Hematopoietic multipotent progenitor cell (in vitro differentiated cells): Measurements from ENCODE around the gene TPSB2. TPM values are rescaled to one million over a fixed set of nuclear protein-coding genes. Genes with fewer than 3 reads are reported as not detected.
"Not testable (repeated sequence)": the region's sequence is repeated elsewhere in the genome, so short reads cannot be mapped to it uniquely, and the experiment has no call there.

Source experiments
- DNase-seq, 3 donors: peaks; one replicate each; pipeline ENCODE4 v3.0.0-alpha.2; 2011 to 2015; ENCODE audit warnings: low read depth in 2 of 3, low spot score in 2 of 3
- total RNA-seq: library from RNA; depleted of rRNA; stranded (reverse); fragments of >200 nt; gene quantifications from one replicate; pipeline ENCODE4 v1.2.3, GENCODE V29; 2012

TPSB2 gene
- 8.9 TPM for total RNA-seq

DNA sequence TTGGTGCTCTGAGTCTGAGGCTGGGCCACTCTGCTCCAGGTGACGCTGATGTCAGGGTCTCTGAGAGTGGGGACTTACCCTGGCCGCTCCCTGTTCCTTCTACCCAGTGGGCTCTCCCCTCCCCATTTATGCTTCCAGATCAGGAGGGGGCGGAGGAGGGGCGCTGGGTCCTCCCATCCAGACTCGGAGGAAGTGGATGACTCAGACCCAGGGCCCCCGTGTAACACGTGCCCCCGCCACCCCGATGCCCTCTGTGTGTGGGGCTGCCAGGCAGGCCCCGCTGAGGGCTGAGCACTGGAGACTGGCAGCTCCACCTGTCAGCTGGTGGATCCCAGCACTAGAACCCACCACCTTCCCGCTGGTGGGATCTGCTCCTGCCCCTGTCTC is at the start of gene TPSB2:
TSS of gene TPSB2 (minus strand) at position 101 of the 387 bp plus-strand sequence. CDS start 233 bp downstream, outside the sequence.
- DNase-seq, result not testable (repeated sequence)

DNA sequence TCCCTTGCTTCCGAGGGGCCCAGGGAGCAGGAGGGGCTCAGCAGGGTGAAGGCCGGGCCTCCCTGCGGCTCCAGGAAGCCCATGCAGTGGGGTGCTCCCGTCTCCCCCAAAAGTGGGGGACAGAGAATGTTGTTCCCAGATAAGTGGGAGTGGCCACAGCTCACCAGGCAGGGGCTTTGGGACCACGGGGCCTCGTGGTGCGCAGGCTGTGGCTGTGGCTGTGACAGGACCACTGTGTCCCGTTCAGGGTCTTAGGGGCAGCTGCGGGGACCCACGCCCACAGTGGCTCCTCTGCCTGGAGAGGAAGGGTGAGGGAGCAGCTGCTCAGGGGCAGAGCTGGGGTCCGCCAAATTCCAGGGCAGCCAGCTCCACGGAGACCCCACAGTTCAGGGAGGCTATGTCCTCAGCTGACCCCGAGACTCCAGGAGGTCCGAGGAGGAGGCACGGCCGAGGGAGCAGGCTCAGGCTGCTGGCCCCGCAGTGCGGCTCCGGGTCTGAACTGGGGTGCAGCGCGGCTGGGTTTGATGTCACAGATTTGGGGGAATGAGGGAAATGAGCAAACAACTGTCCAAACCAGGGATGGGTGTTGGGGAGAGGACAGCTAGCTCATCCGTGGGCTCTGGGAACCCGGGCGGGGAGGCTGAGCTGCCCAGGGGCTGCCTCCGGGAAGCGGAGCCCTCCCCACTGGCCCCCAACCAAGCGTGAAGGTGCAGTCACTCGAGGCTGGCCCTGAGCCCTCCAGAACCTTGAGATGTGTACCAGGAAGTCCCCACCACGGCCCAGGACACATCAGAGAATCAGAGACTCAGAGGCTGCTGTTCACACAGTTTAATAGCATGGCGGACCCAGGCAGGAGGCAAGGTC is 49.3 kb upstream of the TPSB2 start:
- no peak for DNase-seq

DNA sequence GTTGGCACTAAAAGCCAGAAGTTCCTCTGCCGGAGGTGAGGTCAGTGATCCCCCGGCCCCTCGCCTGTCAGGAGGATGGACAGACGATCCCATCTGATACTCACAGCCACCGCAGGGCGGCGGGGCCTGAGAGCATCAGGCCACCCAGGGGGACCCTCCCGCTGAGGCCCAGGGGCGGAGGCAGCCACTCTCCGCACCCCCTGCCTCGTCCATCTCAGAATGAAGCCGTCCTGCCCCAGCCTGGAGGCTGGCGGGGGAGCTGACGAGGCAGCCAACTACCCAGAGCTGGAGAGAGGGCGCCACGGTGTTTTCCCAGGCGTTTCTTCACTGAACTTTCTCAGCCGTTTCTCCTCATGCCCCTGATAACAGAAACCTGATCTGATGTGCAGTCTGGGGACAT is 48.5 kb upstream of the TPSB2 start:
- no peak for DNase-seq

DNA sequence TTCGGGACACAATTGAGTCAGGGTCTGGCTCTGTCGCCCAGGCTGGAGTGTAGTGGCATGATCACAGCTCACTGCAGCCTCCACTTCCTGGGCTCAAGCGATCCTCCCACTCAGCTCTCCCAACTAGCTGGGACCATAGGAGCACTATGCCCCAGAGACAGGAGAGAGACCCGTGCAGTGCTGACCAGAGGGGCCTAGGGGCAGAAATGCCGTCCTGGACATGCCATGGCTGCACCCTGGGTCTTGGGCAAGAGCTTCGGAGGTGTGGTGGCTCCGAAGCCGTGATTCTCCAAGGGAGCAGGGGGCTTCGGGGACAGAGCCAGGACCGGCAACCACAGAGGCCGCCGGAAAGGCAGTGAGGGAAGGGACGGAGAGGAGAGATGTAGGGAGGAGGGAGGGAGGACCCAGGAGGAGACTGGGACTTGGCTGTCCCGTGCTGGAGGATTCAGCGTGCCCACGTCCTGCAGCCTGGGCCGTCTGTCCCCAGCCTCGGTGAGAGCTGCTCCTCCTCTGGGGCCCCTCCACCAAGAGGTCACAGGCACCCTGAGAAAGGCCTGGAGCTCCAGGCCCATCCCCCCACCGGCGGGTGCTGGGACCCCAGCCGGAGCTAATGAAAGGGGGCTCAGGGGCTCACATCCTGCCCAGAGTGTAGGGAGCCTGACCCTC is 47.8 kb upstream of the TPSB2 start:
- DNase-seq, result no peak

DNA sequence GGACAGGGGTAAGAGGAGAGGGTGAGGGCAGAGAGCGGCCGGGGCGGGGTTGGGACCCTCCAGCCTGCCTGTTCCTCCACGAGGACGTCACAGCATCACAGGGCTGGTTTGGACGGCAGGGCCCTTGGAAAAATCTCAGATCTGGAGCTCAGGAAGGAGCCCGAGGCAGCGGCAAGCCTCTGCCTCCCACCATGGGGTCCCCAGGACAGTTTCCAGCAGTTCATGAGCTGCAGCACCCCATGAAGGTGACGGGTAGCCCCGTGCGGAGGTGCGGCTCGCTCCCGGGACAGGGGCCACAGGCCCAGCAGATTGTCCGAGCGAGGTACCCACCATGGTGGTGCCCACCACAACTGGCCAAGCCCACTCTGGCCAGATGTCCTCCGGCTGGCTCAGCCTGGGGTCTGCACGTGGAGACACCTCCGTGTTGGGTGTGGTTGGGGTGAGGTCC is 47.2 kb upstream of the TPSB2 start:
- DNase-seq, result no peak

DNA sequence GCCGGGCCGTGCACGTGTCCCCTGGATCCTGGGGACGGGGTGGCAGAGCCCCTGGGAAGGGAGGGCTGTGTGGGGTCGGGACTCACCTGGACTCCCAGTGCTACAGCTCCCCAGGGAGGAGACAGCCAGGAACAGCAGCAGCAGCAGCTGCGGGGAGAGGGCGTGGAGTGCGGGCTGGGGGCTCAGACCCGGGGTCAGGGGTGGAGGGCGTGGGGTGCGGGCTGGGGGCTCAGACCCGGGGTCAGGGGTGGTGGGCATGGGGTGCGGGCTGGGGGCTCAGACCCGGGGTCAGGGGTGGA is 46.5 kb upstream of the TPSB2 start:
- DNase-seq, result no peak

DNA sequence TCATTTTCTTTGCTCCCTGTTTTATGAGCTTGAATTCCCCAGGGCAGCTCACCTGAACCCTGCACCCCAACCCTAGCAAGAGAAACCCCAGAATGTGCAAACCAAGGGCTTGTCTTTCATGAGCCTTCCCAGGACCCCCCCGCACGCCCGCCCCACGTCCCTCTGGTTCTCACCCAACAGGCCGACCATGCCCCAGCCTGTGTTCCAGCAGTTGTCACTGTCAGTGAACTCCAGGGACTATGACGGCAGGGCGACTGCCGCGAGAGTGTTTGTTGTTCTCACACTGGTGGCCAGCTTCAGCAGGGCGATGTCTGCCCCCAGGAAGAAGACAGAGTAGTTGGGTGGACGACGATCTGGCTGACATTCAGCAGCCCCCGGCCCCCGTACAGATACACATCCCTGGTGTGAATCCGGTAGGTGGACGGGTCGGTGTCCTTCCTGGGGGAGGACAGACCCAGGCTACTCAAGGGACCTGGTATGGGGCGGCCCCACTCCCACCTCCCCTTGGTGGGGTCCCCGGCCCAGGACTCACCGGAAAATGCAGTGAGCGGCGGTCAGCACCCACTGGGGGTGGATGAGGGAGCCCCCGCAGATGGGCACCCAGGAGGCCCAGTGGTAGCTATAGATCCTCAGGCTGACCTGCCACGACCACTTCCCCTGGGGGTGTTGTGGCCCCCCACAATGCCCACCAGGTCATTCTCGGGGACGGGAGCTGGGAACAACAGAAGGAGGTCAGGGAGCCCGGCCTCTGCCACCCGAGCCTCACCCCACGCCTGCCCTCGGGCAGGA is 46.0 kb upstream of the TPSB2 start:
- DNase-seq, result no peak

DNA sequence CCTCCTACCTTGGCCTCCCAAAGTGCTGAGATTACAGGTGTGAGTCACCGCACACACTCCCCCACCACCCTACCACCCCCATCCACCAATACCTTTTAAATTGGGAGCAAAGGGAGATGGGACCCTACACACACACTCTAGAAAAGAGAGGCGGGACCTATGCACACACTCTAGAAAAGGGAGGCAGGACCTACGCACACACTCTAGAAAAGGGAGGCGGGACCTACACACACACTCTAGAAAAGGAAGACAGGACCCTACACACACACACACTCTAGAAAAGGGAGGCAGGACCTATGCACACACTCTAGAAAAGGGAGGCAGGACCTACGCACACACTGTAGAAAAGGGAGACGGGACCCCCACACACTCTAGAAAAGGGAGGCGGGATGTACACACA is 44.8 kb upstream of the TPSB2 start:
- DNase-seq, result no peak

DNA sequence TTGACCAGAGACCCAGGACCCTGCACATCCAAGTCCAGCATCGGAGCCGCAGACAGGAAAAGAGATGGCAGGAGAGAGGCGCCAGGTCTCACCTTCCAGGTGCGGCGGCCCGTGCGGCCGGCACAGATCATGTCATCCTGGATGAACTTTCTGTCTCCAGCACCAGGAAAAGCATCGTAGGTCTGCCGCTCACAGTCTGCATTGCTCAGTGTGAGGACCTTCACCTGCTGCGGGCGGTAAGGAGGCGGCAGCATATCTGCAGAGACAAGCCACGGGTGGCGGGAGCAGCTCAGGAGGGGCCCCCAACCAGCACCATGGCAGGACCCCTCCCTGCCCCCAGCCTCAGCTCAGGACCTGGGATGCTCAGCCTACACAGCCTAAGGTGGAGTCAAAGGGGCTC is 43.8 kb upstream of the TPSB2 start:
- no peak for DNase-seq

DNA sequence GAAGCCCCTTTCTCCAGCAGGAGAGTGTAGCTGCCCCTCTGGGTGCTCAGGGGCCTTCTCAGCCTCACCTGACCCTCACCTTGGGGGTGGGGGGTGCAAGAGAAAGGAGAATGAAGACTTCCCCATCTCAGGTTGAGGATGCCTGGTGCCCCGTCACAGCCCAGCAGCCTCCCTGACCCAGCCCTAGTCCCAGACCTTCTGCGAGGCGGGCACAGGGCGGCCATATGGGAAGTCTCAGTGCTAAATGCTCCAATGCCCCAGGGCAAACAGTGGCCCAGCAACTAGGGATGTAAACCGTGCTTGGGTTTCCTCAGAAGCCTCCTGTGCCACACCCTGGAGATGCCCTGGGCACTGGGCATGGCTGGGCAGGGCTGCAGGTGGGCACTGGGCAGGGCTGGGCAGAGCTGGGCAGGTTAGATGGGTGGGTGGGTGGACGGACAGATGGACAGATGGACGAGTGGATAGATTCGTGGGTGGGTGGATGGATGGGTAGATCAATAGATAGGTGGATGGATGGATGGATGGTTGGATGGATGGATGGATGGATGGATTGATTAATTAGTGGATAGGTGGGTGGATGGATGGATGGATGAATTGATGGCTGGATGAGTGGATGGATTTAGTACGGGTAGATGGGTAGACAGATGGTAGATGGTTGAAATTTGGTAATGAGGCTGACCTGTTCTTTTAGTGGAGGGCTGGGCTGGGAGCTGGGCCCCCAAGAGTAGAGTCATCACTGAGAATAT is 42.6 kb upstream of the TPSB2 start:
- no peak for DNase-seq

DNA sequence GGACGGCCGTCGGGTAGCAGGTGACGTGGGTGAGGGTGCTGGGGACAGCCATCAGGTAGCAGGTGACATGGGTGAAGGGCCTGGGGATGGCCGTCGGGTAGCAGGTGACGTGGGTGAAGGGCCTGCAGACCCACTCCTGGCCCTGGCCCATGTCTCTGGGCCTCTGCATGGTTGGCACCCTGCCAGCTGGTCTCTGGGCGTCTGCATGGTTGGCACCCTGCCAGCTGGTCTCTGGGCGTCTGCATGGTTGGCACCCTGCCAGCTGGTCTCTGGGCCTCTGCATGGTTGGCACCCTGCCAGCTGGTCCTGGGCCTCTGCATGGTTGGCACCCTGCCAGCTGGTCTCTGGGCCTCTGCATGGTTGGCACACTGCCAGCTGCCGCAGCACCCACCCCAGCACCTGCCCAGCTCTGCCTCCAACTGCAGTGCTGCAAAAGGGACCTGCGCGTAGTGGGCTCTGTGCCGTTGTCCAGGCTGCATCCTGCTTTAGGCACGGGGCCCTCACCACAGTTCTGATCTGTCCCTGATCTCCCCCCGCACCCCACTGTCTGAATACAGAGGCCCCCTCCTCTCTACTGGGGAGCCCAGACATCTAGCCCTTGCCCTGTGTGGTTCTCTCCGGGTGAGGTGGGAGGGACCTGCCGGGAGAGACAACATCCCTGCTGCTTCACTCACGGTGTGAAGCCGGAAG is 41.9 kb upstream of the TPSB2 start:
- peak in 1 of 3 donors; percentile 22 for DNase-seq

DNA sequence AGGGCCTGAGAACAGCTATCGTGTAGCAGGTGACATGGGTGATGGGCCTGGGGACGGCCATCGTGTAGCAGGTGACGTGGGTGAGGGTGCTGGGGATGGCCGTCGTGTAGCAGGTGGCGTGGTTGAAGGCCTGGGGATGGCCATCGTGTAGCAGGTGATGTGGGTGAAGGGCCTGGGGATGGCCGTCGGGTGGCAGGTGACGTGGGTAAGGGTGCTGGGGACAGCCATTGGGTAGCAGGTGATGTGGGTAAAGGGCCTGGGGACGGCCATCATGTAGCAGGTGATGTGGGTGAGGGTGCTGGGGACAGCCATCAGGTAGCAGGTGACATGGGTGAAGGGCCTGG is 41.4 kb upstream of the TPSB2 start:
- DNase-seq, result no peak

DNA sequence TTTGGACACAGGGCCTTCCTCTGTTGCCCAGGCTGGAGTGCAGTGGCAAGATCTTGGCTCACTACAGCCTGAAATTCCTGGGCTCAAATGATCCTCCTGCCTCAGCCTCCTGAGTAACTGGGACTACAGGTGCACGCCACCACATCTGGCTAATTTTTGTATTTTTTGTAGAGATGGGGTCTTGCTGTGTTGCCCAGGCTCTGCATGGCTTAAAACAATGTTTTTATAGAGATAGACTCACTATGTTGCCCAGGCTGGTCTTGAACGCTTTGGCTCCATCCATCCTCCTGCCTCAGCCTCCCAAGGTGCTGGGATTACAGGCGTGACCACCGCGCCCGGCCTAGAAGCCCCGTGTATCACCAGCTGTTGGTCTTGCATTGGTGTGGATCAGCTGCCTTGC is 39.4 kb upstream of the TPSB2 start:
- DNase-seq, result not testable (repeated sequence)

DNA sequence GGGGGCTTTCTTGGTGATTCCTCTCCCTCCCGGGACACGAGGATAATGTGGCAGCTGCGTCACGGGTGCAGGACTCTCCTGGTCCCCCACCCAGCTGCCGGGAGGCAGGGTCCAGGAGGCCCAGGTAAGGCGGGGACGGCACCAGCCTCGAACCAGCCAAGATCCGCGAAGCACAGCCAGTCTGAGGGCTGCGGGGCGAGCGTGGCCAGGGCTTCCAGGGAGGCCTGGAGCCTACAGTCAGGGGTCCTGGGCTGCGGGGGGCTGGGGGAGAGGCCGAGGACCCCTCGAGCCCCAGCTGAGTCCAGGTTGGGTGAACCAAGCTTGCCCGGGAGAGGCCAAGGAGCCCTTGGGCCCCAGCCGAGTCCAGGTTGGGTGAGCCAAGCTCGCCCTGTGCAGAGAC is 35.8 kb upstream of the TPSB2 start:
- no peak for DNase-seq

DNA sequence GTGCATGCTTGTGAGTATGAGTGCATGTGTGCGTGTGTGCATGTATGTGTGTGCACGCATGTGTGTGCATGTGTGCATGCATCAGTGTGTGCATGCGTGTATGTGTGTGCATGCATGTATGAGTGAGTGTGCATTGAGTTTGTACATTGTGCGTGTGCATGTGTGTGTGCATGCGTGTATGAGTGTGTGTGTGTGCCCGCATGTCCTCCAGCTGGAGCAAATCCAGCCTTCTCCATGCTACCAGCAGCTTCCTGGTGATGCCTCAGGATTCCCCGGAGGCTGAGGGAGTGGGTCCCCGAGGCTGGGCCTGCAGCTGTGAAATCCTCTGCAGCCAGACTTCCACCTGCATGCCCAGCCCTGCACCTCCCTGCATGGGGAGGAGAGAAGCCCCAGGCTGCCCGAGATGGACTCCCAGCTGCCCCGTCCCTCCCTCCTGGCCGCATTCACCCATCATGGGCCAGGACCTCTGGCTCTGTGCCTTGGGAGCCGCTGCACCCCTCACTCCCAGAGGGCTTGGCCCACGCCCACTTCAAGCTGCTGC is 35.2 kb upstream of the TPSB2 start:
- no peak for DNase-seq

DNA sequence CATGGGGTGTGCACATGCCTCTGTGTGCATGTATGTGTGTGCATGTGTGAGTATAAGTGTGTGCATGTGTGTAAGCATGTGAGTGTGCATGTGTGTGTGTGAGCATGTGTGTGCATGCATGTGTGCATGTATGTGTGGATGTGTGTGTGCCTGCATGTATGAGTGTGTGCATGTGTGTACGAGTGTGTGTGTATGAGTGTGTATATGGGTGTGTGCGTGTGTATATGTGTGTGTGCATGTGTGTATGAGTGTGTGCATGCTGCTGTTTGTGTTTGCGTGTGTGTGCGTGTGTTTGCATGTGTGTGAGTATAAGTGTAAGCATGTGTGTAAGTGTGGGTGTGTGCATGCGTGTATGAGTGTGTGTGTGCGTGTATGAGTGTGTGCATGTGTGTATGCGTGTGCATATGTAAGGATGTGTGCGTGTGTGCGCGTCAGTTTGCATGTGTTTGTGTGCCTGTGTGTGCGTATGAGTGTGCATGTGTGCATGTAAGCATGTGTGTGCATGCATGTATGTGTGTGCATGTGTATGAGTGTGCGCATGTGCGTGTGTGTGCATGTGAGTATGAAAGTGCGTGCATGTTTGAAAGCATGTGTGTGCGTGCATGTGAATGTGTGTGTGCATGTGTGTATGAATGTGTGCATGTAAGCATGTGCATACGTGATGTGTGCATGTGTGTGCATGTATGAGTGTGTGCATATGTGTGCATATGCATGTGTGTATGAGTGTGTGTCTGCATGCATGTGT is 34.5 kb upstream of the TPSB2 start:
- DNase-seq, result no peak

DNA sequence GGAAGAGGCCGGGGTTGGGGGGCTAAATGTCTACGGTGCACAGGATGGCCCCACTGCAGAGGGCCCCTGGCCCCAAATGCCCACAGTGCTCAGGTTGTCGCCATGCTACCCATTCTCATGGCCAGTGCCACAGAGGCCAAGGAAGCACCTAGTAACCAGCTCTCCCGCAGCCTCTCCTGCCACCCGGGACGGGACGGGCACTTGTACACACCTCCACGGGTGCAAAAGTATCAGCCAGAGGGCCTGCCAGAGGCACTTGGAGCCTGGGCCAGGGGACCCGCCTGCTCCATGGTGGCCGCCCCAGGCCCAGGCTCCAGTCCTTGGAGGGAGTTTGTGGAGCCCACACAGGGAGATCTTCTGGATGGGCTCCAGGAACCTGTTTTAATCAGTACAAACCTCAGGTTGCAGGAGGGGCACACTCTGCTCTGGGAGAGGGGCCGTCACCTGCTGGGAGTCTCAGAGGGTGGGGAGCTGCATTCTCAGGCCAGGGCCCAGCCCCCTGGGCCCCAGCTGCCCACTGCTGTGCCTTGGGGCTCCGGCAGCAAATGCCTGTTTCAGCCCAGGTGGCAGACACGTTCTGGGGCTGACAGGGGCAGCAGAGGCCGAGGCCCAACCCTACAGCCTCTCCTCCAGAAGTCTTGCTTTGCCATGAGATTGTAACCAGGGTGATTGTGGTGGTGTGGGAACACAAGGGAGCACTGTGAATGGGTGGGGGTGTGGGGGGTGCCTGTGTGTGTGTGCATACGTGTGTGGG is 33.8 kb upstream of the TPSB2 start:
- DNase-seq, result no peak

DNA sequence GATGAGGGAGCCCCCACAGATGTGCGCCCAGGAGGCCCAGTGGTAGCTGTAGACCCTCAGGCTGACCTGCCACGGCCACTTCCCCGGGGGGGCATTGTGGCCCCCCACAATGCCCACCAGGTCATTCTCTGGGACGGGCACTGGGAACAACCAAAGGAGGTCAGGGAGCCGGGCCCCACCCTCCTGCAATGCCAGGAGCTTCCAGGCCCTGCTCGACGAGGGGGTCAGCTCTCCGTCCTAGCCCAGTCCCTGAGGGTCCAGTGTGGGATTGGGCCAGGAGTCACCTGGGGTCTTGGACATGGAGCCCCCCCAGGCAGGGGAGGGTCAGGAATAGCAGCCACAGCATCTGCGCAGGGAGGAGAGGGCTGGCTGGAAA is 32.9 kb upstream of the TPSB2 start:
- no peak for DNase-seq
